SKM-1 (cell line): ENCODE measurements around the gene B4GALT7.
"Not testable (repeated sequence)": the region's sequence is repeated elsewhere in the genome, so short reads cannot be mapped to it uniquely, and the experiment has no call there.

ENCODE experiments used
- DNase-seq: peaks from one replicate; lab custom pipeline; 2025; ENCODE audit not compliant: unreplicated experiment; lab: John Stamatoyannopoulos, UW

The B4GALT7 gene

GRCh38 chr5:177599731-177600507 lies at the start of gene B4GALT7:
TSS of gene B4GALT7 (plus strand) at chr5:177600132. CDS start at chr5:177600211, 79 bp downstream.
- DNase-seq = peak; percentile 59

GRCh38 chr5:177552839-177553455 lies 47.0 kb upstream of the B4GALT7 start:
- no peak for DNase-seq

- DNase-seq = no peak
Measured at GRCh38 chr5:177553671-177554429, 46.1 kb upstream of the B4GALT7 start.

GRCh38 chr5:177554474-177555111 lies 45.3 kb upstream of the B4GALT7 start, which contains the start of gene FAM193B:
TSS of gene FAM193B (minus strand) at chr5:177554563. CDS start at chr5:177554458, 105 bp downstream.
- DNase-seq = peak; percentile 91

GRCh38 chr5:177555228-177555627 lies 44.7 kb upstream of the B4GALT7 start:
- no peak for DNase-seq

- no peak for DNase-seq
Measured at GRCh38 chr5:177555665-177556064, 44.3 kb upstream of the B4GALT7 start.

- DNase-seq = no peak
Measured at GRCh38 chr5:177557041-177557647, 42.8 kb upstream of the B4GALT7 start.

GRCh38 chr5:177557796-177558195 lies 42.1 kb upstream of the B4GALT7 start:
- no peak for DNase-seq

- DNase-seq = not testable (repeated sequence)
Measured at GRCh38 chr5:177559446-177559941, 40.4 kb upstream of the B4GALT7 start.

- DNase-seq = no peak
Measured at GRCh38 chr5:177565046-177565445, 34.9 kb upstream of the B4GALT7 start.

- no peak for DNase-seq
Measured at GRCh38 chr5:177568326-177568725, 31.6 kb upstream of the B4GALT7 start.

GRCh38 chr5:177569894-177570293 lies 30.0 kb upstream of the B4GALT7 start:
- DNase-seq = no peak

- no peak for DNase-seq
Measured at GRCh38 chr5:177575488-177575887, 24.4 kb upstream of the B4GALT7 start.

- no peak for DNase-seq
Measured at GRCh38 chr5:177576169-177576568, 23.8 kb upstream of the B4GALT7 start.

GRCh38 chr5:177578316-177578715 lies 21.6 kb upstream of the B4GALT7 start:
- DNase-seq = no peak

- DNase-seq = no peak
Measured at GRCh38 chr5:177588413-177588909, 11.5 kb upstream of the B4GALT7 start.

GRCh38 chr5:177590406-177590805 lies 9.5 kb upstream of the B4GALT7 start:
- DNase-seq = no peak

- DNase-seq = no peak
Measured at GRCh38 chr5:177591690-177592009, 8.3 kb upstream of the B4GALT7 start.

GRCh38 chr5:177592010-177592834 lies 7.7 kb upstream of the B4GALT7 start, which contains the start of gene TMED9:
TSS of gene TMED9 (plus strand) at chr5:177592203. CDS start at chr5:177592215, 12 bp downstream.
- DNase-seq = peak; percentile 67

- DNase-seq = no peak
Measured at GRCh38 chr5:177592905-177593304, 7.0 kb upstream of the B4GALT7 start.
